Superior temporal gyrus (tissue), 1 donor: ENCODE results near the gene CASZ1.
A peak's percentile ranks its signal among the peaks of the same experiment; 100 is the strongest.

ENCODE experiments used
- DNase-seq: peaks from one replicate; pipeline ENCODE4 v3.0.0-alpha.2; 2016; ENCODE audit errors: extremely low spot score

Gene CASZ1

DNA sequence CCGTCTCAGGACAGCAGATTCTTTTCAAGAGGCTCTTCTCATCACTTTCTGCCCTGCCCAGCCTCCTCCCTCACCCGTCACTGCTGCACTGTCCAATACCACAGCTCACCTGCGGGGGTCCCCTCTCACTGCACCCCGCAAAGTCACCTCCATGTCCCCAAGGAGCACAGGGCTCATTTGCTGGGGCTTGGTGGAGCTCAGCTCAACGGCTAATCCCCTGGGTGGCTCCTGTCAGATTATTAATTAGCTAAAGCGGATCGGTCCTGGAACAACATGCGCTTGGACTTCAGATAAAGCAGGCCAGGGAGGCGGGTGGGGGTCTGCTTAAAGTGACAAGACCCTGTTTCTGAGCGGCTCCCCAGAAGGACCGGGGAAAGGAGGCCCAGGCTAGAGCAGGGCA, 43.1 kb downstream of the CASZ1 start:
- no peak for DNase-seq

DNA sequence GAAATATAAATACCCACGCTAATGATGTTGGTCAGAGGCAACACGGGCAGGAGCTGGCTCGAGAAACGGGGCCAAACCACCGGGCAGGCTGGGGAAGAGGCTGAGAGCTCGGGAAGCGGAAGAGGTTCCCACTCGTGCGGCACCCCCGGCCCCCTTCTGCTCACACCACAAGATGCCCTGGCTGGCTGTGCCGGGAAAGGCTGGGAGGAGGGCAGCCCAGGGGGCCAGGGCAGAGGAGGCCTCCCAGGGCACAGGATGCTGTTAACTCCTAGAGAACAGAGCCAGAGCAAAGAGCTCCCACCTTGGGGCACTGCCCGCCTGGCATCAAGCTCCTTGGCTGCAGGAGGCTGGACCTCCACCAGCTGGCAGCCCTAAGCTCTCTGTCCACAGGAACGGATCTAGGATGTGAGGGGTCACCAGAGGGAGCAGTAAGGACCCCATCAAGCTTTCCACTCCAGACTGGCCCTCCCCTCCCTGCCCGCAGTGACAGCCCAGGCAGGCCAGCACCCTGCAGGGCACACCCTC, 44.8 kb downstream of the CASZ1 start:
- no peak for DNase-seq

GRCh38 chr1:10751160-10751559, 45.3 kb downstream of the CASZ1 start:
- no peak for DNase-seq

GRCh38 chr1:10745886-10746455, 50.5 kb downstream of the CASZ1 start:
- DNase-seq, result no peak

- DNase-seq, result no peak
These were observed 51.1 kb downstream of the CASZ1 start for GRCh38 chr1:10745383-10745782.

DNA sequence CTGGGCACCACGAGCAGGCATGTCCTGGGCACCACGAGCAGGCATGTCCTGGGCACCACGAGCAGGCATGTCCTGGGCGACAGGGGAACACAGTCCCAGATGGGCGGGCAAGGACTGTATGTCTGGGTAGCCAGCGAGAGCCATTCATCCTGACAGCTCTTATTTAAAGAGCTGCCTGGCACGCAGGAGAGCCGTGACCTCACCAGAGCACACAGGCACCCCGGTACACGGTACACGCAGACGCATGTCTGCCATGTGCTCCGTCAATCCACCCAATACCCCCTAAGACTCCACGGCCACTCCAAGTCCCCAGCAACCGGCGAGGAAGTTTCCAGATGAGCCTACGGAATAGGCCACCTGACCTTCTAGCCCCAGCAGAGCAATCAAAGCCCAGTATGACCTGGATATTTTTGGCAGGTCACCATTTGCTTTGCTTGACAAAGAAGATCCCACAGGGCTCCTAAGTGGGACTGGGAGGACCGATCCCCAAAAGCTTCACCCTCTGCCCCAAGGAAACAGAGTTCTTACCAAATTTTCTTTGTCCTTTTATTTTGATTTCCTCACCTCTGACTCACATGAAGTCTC, 51.7 kb downstream of the CASZ1 start:
- DNase-seq, result no peak

- DNase-seq, result no peak
These were observed 52.4 kb downstream of the CASZ1 start for GRCh38 chr1:10744029-10744428.

DNA sequence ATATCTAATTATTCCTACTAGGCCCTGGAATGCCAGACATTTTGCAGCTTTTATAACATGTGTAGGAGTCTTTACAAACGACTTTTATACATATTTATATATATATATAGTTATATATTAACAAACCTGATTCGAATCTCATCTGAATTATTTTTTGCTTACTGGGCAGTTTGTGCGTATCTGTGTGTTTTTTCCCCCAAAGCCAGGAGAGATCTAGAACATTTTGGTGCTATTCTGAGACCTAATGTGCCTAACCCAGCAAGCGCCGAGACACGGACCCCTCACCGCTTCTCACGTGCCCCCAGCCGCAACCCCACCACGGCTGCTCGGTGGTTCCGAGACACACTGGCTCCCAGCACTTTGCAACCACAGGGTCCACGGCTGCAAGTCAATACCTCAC, 54.8 kb downstream of the CASZ1 start:
- DNase-seq, result no peak

DNA sequence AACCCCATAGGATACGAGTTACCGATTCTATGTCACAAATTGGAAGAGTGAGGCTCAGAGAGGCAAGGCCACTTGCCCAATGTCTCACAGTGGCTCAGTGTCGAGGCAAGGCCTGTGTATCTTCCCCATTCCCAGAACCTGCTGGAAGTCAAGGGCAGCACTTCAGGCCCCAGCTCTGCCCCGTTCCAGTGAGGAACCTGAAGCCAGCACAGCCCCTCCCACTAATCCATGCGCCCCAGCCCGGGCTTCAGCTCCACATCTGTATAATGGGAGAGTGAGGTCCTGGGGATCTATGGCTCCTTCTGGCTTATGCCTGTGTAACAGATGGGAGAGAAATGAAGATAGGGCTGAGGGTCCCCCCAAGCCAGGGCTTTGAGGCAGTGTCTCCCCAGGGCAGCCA, 56.3 kb downstream of the CASZ1 start:
- no peak for DNase-seq

GRCh38 chr1:10739589-10739988, 56.9 kb downstream of the CASZ1 start:
- DNase-seq, result no peak

GRCh38 chr1:10738061-10739058, 58.1 kb downstream of the CASZ1 start:
- DNase-seq, result no peak

GRCh38 chr1:10737651-10738050, 58.8 kb downstream of the CASZ1 start:
- DNase-seq, result no peak

DNA sequence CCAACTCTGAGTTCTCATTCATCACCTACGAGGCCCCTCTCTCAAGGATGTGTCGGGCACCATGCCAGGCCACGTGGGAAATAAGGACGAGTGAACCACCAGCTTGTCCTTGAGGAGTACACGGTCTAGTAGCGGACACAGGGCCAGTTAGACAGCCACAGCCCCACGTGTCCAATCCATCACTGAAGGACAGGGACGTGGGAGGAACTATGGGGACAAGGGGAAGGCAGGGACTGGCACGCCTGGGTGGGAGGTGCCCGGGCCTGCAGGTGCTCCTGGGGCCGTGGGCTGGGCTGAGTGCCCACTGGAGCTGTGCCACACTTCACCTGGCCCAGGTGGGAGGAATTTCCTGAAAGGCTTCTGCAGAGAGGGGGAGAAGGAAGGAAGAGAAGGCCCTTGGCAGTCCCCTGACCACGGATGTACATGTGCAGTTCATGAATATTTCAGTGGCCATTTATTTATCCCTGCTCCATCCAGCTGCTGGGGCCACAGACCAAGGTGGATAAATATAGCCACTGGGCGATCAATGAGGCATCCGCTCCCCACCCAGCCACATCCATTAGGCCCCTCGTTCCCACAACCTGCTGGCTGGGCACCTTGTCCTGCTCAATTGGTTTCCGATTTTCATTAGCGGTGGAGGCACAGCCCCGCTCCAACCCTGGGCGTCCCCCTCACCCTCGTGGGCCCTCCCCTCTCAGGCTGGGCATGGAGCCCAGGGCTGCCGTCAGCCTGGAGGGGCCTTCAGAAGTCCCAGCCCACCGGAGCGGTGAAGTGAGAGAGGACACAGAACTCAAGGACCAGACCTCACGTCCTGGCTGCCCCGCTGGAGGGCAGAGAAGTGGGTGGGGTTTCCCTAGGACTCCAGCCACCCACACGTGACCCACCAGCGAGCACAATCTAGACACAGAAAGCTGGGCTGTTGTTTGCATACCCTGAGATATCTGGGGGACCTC, 59.5 kb downstream of the CASZ1 start:
- DNase-seq, result no peak

- DNase-seq, result peak; percentile 13
These were observed 60.7 kb downstream of the CASZ1 start for GRCh38 chr1:10735563-10736305.

DNA sequence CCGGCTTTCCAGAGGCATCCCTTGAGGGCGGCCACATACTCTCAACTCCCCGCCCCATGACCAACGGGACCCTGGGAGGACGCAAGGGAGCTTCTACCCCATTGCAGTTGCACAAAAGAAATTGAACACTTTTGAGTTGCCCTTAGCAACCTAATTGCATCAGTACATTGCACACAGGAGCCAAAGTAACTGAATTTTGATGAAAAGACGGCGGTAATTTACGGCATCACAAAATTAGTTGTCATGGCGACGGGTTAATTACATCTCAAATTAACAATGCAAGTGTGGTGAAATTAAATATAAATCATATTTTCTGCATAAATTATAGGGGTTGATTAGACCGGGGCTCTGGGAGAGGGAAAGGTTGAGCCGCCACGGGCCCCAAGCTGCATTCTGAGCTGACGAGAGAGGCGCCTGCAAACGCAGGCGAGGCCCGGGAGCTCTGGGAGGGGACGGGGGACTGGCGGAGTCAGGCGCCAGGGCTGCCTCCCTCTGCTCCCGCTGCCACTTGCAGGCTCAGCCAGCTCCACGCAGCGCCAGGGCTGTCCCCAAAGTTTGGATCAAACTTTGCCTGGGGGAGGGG, 61.4 kb downstream of the CASZ1 start:
- DNase-seq, result peak; percentile 13

DNA sequence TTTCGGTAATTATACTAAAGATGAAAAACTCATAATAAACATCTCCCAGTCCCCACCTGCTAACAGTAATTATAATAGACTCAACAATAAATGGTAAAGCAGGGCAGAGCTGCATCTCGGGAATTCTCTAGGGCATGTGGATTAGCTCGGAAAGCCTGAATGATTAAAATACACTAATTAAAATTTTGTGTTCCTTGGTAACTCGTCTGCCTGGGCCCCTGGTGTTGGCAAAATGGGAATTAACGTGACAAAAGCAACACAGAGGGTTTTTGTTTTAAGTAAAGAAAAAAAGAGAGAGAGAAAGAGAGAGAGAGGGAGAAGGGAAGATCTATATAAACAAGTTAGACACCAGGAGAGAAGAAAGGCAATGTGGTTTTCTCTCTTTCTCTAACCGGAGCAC, 62.1 kb downstream of the CASZ1 start:
- no peak for DNase-seq

GRCh38 chr1:10733474-10734366, 62.7 kb downstream of the CASZ1 start:
- DNase-seq, result no peak

GRCh38 chr1:10730985-10731384, 65.5 kb downstream of the CASZ1 start:
- no peak for DNase-seq
